Progenitor cell of endocrine pancreas (in vitro differentiated cells): ENCODE measurements around the gene TBC1D16. TPM values are rescaled to one million over a fixed set of nuclear protein-coding genes. Genes with fewer than 3 reads are reported as not detected.

Experiments used
- DNase-seq: peaks from one replicate; pipeline ENCODE4 v3.0.0; 2021; ENCODE audit warnings: low spot score; ENCODE audit not compliant: unreplicated experiment
- H3K27ac Mint-ChIP-seq: 2 replicates; pipeline ENCODE4 v1.8.0; 2021; ENCODE audit warnings: mild to moderate bottlenecking, moderate library complexity, mixed read lengths
- H3K27me3 Mint-ChIP-seq: 2 replicates; pipeline ENCODE4 v1.8.0; 2021; ENCODE audit warnings: mixed read lengths
- H3K36me3 Mint-ChIP-seq: 2 replicates; pipeline ENCODE4 v1.8.0; 2022; ENCODE audit warnings: mixed read lengths; ENCODE audit not compliant: insufficient read depth
- H3K4me1 Mint-ChIP-seq: 2 replicates; pipeline ENCODE4 v1.8.0; 2021; ENCODE audit warnings: low read depth, mixed read lengths
- H3K4me3 Mint-ChIP-seq: 2 replicates; pipeline ENCODE4 v1.8.0; 2021; ENCODE audit warnings: low read depth, mild to moderate bottlenecking, moderate library complexity, mixed read lengths
- H3K9me3 Mint-ChIP-seq: 2 replicates; pipeline ENCODE4 v1.8.0; 2021; ENCODE audit warnings: low read depth, mixed read lengths
- total RNA-seq: library from RNA; stranded (reverse); gene quantifications from 2 replicates; pipeline ENCODE4 v1.2.1, GENCODE V29; 2021
- TF ChIP-seq, protein P1 (sequence below): fragments of 200-600 bp; sonication (generic); IDR thresholded peaks from one replicate; pipeline ENCODE4 v1.5.0; 2021; ENCODE audit warnings: antibody characterized with exemption, mild to moderate bottlenecking; ENCODE audit not compliant: unreplicated experiment

The TBC1D16 gene
- total RNA-seq, 1 donor from 2014 or later: 85.1 TPM

DNA sequence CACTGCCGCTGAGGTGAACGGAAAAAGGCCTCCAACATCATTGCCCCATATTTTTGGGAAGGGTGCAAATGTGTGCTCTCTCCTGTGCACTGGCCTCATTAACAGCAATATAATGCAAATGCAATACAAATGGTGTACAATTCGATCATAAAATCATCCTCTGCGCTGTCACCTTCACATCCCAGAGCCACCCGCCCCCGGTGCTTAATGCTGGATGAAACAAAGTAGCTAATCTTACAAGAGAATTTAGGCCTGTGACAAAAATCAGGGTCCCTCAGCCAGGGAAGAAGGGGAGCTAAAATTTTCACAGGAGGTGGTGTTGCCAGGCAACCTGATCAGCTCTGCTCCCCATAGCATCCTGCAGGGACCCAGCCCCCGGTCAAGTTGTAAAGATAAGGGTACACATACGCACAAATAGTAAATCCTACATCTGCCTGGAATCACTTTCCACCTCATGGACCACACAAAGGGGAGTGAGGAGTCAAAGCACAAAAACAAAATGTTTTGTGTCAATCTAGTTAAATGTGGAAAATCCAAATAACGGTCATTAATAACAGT is 3.0 kb downstream of the TBC1D16 start:
- DNase-seq: no peak
- TF ChIP-seq, protein P1, sequence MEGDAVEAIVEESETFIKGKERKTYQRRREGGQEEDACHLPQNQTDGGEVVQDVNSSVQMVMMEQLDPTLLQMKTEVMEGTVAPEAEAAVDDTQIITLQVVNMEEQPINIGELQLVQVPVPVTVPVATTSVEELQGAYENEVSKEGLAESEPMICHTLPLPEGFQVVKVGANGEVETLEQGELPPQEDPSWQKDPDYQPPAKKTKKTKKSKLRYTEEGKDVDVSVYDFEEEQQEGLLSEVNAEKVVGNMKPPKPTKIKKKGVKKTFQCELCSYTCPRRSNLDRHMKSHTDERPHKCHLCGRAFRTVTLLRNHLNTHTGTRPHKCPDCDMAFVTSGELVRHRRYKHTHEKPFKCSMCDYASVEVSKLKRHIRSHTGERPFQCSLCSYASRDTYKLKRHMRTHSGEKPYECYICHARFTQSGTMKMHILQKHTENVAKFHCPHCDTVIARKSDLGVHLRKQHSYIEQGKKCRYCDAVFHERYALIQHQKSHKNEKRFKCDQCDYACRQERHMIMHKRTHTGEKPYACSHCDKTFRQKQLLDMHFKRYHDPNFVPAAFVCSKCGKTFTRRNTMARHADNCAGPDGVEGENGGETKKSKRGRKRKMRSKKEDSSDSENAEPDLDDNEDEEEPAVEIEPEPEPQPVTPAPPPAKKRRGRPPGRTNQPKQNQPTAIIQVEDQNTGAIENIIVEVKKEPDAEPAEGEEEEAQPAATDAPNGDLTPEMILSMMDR: no peak
- Mint-ChIP-seq H3K4me1 (peaks cover 26% of the 10 kb centered on the region), H3K36me3 (peaks cover 2% of the 10 kb centered on the region), H3K9me3 (no peaks in the 10 kb centered on the region), H3K27ac (no peak overlapping the region), H3K4me3 (peak overlapping the region; percentile 10), H3K27me3 (no peaks in the 10 kb centered on the region)

DNA sequence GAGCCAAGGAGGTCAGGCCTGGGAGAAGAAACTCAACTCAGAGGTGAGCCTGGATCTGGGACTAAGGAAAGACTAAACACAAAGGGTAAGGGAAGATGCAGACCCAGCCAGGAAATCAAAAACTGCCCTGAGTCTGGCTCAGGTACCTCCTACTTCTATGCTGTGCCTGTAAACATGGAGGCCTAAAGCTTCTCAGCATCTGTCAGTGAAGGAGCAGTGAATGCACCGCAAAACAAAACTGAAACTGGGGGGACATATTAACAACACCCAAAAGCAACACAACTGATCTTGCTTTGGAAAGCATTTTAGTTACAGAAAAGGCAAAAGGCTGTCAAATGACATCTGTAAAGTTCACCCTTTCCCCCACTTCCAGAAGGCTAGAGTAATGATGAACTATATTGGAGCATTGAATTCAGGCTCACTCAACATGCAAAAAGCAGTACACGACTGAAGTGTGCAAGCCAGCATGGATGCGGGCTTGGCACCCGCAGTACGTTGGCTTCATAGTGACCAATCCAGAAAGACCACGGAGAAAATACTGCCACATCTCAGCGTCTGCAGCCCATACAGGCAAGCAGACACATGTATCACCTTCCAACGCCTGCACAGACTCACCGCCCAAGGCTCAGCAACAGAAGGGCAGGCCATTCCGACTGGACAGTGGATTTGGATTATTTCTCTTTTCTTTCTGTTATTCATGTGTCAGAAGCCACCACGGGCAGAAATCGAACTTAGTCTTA is 3.8 kb downstream of the TBC1D16 start:
- TF ChIP-seq, protein P1: no peak
- no peaks in the 10 kb centered on the region for H3K27me3 Mint-ChIP-seq
- no peaks in the 10 kb centered on the region for H3K9me3 Mint-ChIP-seq
- H3K36me3 Mint-ChIP-seq: peaks cover 2% of the 10 kb centered on the region
- no peak overlapping the region for H3K27ac Mint-ChIP-seq
- H3K4me3 Mint-ChIP-seq: no peak overlapping the region
- peaks cover 22% of the 10 kb centered on the region for H3K4me1 Mint-ChIP-seq
- DNase-seq: no peak

- Mint-ChIP-seq H3K27ac (peak overlapping the region; percentile 26), H3K4me1 (peaks cover 24% of the 10 kb centered on the region), H3K27me3 (no peaks in the 10 kb centered on the region)
Measured at GRCh38 chr17:80030730-80031410, 4.8 kb downstream of the TBC1D16 start.

GRCh38 chr17:80029258-80029974 is 6.3 kb downstream of the TBC1D16 start:
- Mint-ChIP-seq H3K27ac (no peak overlapping the region), H3K9me3 (no peaks in the 10 kb centered on the region), H3K27me3 (no peaks in the 10 kb centered on the region), H3K4me1 (peaks cover 20% of the 10 kb centered on the region), H3K36me3 (peaks cover 2% of the 10 kb centered on the region), H3K4me3 (no peak overlapping the region)
- TF ChIP-seq, protein P1: no peak
- no peak for DNase-seq

More at GRCh38 chr17:80030730-80031410, 4.8 kb downstream of the TBC1D16 start:
- TF ChIP-seq, protein P1: no peak
- Mint-ChIP-seq H3K9me3 (no peaks in the 10 kb centered on the region), H3K4me3 (no peak overlapping the region), H3K36me3 (peaks cover 2% of the 10 kb centered on the region)
- no peak for DNase-seq

DNA sequence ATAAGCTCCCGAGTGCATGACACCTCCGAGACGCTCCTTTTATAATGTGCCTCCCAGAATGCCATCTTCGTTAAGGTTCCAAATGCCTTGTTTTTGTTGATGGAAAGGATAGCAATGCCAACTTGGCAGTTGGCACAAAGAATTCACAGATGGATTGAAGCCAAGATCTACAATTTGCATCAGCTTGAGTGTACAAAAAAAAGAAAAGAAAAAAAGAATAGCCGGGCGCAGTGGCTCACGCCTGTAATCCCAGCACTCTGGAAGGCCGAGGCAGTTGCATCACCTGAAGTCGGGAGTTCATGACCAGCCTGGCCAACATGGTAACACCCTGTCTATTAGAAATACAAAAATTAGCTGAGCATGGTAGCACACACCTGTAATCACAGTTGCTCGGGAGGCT is 7.6 kb downstream of the TBC1D16 start:
- Mint-ChIP-seq H3K9me3 (no peaks in the 10 kb centered on the region), H3K27me3 (no peaks in the 10 kb centered on the region)

More for the DNA sequence above, 7.6 kb downstream of the TBC1D16 start:
- Mint-ChIP-seq H3K4me1 (peaks cover 18% of the 10 kb centered on the region), H3K36me3 (peaks cover 5% of the 10 kb centered on the region), H3K4me3 (no peak overlapping the region), H3K27ac (peak overlapping the region; percentile 22)
- TF ChIP-seq, protein P1: no peak
- DNase-seq: no peak
